Measurements from ENCODE around the gene GAR1. TPM values are rescaled to one million over a fixed set of nuclear protein-coding genes. Genes with fewer than 3 reads are reported as not detected.

The GAR1 gene
- total RNA-seq, 2 donors from 2014 or later, result 33.3 to 35.3 TPM

GRCh38 chr4:109872065-109872464 is 56.5 kb downstream of the GAR1 start:
- Histone ChIP-seq H3K4me1 (ENCODE audit: control insufficient read depth, insufficient read depth, low read length) (no peaks in the 10 kb centered on the region), H3K4me3 (ENCODE audit: low read length) (no peak overlapping the region), H3K27me3 (ENCODE audit: control insufficient read depth, insufficient read depth, low read length, poor library complexity, severe bottlenecking) (no peaks in the 10 kb centered on the region), H3K36me3 (ENCODE audit: control insufficient read depth, insufficient read depth, low read length) (peaks cover 3% of the 10 kb centered on the region), H3K9me3 (ENCODE audit: control insufficient read depth, low read length) (no peaks in the 10 kb centered on the region), H3K9ac (ENCODE audit: extremely low read depth, low read length, poor library complexity, severe bottlenecking) (no peak overlapping the region), H3K27ac (ENCODE audit: low read depth, low read length) (no peak overlapping the region)
- H3K27ac Mint-ChIP-seq, result no peak overlapping the region
- WGBS, 2 experiments (ENCODE audit: insufficient coverage in 1 of 2, insufficient read length in 1 of 2), result 92 to 100% methylated on average over 1 to 2 of the region's 2 CpGs
- H3K9me3 Mint-ChIP-seq, result no peaks in the 10 kb centered on the region
- no peak overlapping the region for H3K4me3 Mint-ChIP-seq
- no peak for TF ChIP-seq CTCF (conservative IDR thresholded peaks at IDR 0.05)
- H3K4me1 Mint-ChIP-seq, result no peaks in the 10 kb centered on the region
- no peak for DNase-seq
- H3K36me3 Mint-ChIP-seq (ENCODE audit: low read depth), result peaks cover 5% of the 10 kb centered on the region
- peaks cover 4% of the 10 kb centered on the region for H3K27me3 Mint-ChIP-seq (ENCODE audit: insufficient read depth)

- Histone ChIP-seq H3K9ac (ENCODE audit: extremely low read depth, low read length, poor library complexity, severe bottlenecking) (no peak overlapping the region), H3K27ac (ENCODE audit: low read depth, low read length) (no peak overlapping the region), H3K36me3 (ENCODE audit: control insufficient read depth, insufficient read depth, low read length) (peaks cover 3% of the 10 kb centered on the region), H3K4me1 (ENCODE audit: control insufficient read depth, insufficient read depth, low read length) (no peaks in the 10 kb centered on the region), H3K4me3 (ENCODE audit: low read length) (no peak overlapping the region), H3K27me3 (ENCODE audit: control insufficient read depth, insufficient read depth, low read length, poor library complexity, severe bottlenecking) (no peaks in the 10 kb centered on the region), H3K9me3 (ENCODE audit: control insufficient read depth, low read length) (no peaks in the 10 kb centered on the region)
- Mint-ChIP-seq H3K27ac (no peak overlapping the region), H3K36me3 (ENCODE audit: low read depth) (peaks cover 3% of the 10 kb centered on the region), H3K4me3 (no peak overlapping the region), H3K9me3 (no peaks in the 10 kb centered on the region), H3K27me3 (ENCODE audit: insufficient read depth) (peaks cover 4% of the 10 kb centered on the region), H3K4me1 (no peaks in the 10 kb centered on the region)
- 92 to 93% methylated on average over 5 to 6 of the region's 6 CpGs for WGBS, 2 experiments (ENCODE audit: insufficient coverage in 1 of 2, insufficient read length in 1 of 2)
- DNase-seq, result no peak
- TF ChIP-seq CTCF (conservative IDR thresholded peaks at IDR 0.05), result no peak
These were observed 57.5 kb downstream of the GAR1 start for GRCh38 chr4:109872950-109873656.

- Histone ChIP-seq H3K27ac (ENCODE audit: low read depth, low read length) (no peak overlapping the region), H3K9ac (ENCODE audit: extremely low read depth, low read length, poor library complexity, severe bottlenecking) (no peak overlapping the region), H3K36me3 (ENCODE audit: control insufficient read depth, insufficient read depth, low read length) (peaks cover 3% of the 10 kb centered on the region), H3K9me3 (ENCODE audit: control insufficient read depth, low read length) (no peaks in the 10 kb centered on the region), H3K27me3 (ENCODE audit: control insufficient read depth, insufficient read depth, low read length, poor library complexity, severe bottlenecking) (no peaks in the 10 kb centered on the region), H3K4me3 (ENCODE audit: low read length) (no peak overlapping the region), H3K4me1 (ENCODE audit: control insufficient read depth, insufficient read depth, low read length) (no peaks in the 10 kb centered on the region)
- H3K4me1 Mint-ChIP-seq, result no peaks in the 10 kb centered on the region
- H3K27me3 Mint-ChIP-seq (ENCODE audit: insufficient read depth), result peaks cover 4% of the 10 kb centered on the region
- DNase-seq, result no peak
- WGBS, 2 experiments (ENCODE audit: insufficient coverage in 1 of 2, insufficient read length in 1 of 2), result 77 to 97% methylated on average over 5 to 11 of the region's 11 CpGs
- H3K36me3 Mint-ChIP-seq (ENCODE audit: low read depth), result peaks cover 3% of the 10 kb centered on the region
- no peak for TF ChIP-seq CTCF (conservative IDR thresholded peaks at IDR 0.05)
- no peak overlapping the region for H3K27ac Mint-ChIP-seq
- H3K4me3 Mint-ChIP-seq, result no peak overlapping the region
- H3K9me3 Mint-ChIP-seq, result no peaks in the 10 kb centered on the region
These were observed 58.4 kb downstream of the GAR1 start for GRCh38 chr4:109873791-109874514.

Other genes with a start within 250 kb of the GAR1 start
- gene CASP6, start 112.3 kb upstream of the GAR1 start, total RNA-seq, result 10 to 100 TPM; 20.9 to 21.8 TPM
- 10 to 100 TPM; 38.5 to 60.9 TPM for gene PLA2G12A, start 85.7 kb upstream of the GAR1 start, total RNA-seq
- gene CFI, start 13.8 kb upstream of the GAR1 start, total RNA-seq, result not detected
- under 1 TPM in 1 of 2 donors, not detected in 1; 0.18 TPM for gene RRH, start 12.2 kb downstream of the GAR1 start, total RNA-seq
- 1 to 10 TPM; 1.5 to 3.1 TPM for gene LRIT3, start 32.3 kb downstream of the GAR1 start, total RNA-seq
- 10 to 100 TPM; 14.6 to 33.7 TPM for gene EGF, start 97.1 kb downstream of the GAR1 start, total RNA-seq